Measurements from ENCODE around the gene MICOS13.

MICOS13 gene

GRCh38 chr19:5678071-5678718, 2.1 kb downstream of the MICOS13 start:
- no peak for TF ChIP-seq CTCF (conservative IDR thresholded peaks at IDR 0.05; ENCODE audit: low read depth, low read length)
- H3K4me1 ChIP-seq (ENCODE audit: low read depth, poor library complexity, severe bottlenecking) = peaks cover 4% of the 10 kb centered on the region
- no peak overlapping the region for H3K9ac ChIP-seq
- H3K79me2 ChIP-seq (ENCODE audit: insufficient read depth, low read depth) = no peaks in the 10 kb centered on the region
- H4K20me1 ChIP-seq (ENCODE audit: insufficient read depth) = no peaks in the 10 kb centered on the region
- H3K36me3 ChIP-seq (ENCODE audit: insufficient read depth) = no peaks in the 10 kb centered on the region
- no peak overlapping the region for H3K27ac ChIP-seq
- H3K4me3 ChIP-seq (IDR thresholded peaks at IDR 0.05; ENCODE audit: insufficient read depth, low read depth, low read length) = no peak overlapping the region
- no peak overlapping the region for H3K4me2 ChIP-seq
- H3K27me3 ChIP-seq (ENCODE audit: insufficient read depth, low read depth) = peaks cover 3% of the 10 kb centered on the region; the same call in 1 of the 2 replicates
- H2AFZ ChIP-seq (ENCODE audit: low read depth) = no peak overlapping the region

- TF ChIP-seq CTCF (conservative IDR thresholded peaks at IDR 0.05; ENCODE audit: low read depth, low read length) = no peak
- H2AFZ ChIP-seq (ENCODE audit: low read depth) = no peak overlapping the region
- no peaks in the 10 kb centered on the region for H4K20me1 ChIP-seq (ENCODE audit: insufficient read depth)
- H3K9ac ChIP-seq = no peak overlapping the region
- no peaks in the 10 kb centered on the region for H3K79me2 ChIP-seq (ENCODE audit: insufficient read depth, low read depth)
- H3K27ac ChIP-seq = no peak overlapping the region
- H3K27me3 ChIP-seq (ENCODE audit: insufficient read depth, low read depth) = peaks cover 3% of the 10 kb centered on the region; the same call in 1 of the 2 replicates
- peaks cover 4% of the 10 kb centered on the region for H3K4me1 ChIP-seq (ENCODE audit: low read depth, poor library complexity, severe bottlenecking)
- H3K4me3 ChIP-seq (IDR thresholded peaks at IDR 0.05; ENCODE audit: insufficient read depth, low read depth, low read length) = no peak overlapping the region
- no peaks in the 10 kb centered on the region for H3K36me3 ChIP-seq (ENCODE audit: insufficient read depth)
- H3K4me2 ChIP-seq = no peak overlapping the region
Measured at GRCh38 chr19:5677580-5677979, 2.7 kb downstream of the MICOS13 start.

- H3K4me1 ChIP-seq (ENCODE audit: low read depth, poor library complexity, severe bottlenecking) = peaks cover 4% of the 10 kb centered on the region
- H3K4me3 ChIP-seq (IDR thresholded peaks at IDR 0.05; ENCODE audit: insufficient read depth, low read depth, low read length) = no peak overlapping the region
- H2AFZ ChIP-seq (ENCODE audit: low read depth) = no peak overlapping the region
- H3K27ac ChIP-seq = no peak overlapping the region
- H3K36me3 ChIP-seq (ENCODE audit: insufficient read depth) = no peaks in the 10 kb centered on the region
- no peaks in the 10 kb centered on the region for H4K20me1 ChIP-seq (ENCODE audit: insufficient read depth)
- H3K79me2 ChIP-seq (ENCODE audit: insufficient read depth, low read depth) = no peaks in the 10 kb centered on the region
- H3K9ac ChIP-seq = no peak overlapping the region
- H3K4me2 ChIP-seq = no peak overlapping the region
- TF ChIP-seq CTCF (conservative IDR thresholded peaks at IDR 0.05; ENCODE audit: low read depth, low read length) = no peak
- peaks cover 3% of the 10 kb centered on the region; the same call in 1 of the 2 replicates for H3K27me3 ChIP-seq (ENCODE audit: insufficient read depth, low read depth)
Measured at GRCh38 chr19:5677136-5677535, 3.2 kb downstream of the MICOS13 start.

- TF ChIP-seq CTCF (conservative IDR thresholded peaks at IDR 0.05; ENCODE audit: low read depth, low read length) = no peak
- Histone ChIP-seq H3K27ac (no peak overlapping the region), H3K27me3 (ENCODE audit: insufficient read depth, low read depth) (peaks cover 3% of the 10 kb centered on the region; the same call in 1 of the 2 replicates), H4K20me1 (ENCODE audit: insufficient read depth) (no peaks in the 10 kb centered on the region), H3K4me3 (IDR thresholded peaks at IDR 0.05; ENCODE audit: insufficient read depth, low read depth, low read length) (no peak overlapping the region), H3K9ac (no peak overlapping the region), H3K4me1 (ENCODE audit: low read depth, poor library complexity, severe bottlenecking) (peaks cover 4% of the 10 kb centered on the region), H3K79me2 (ENCODE audit: insufficient read depth, low read depth) (no peaks in the 10 kb centered on the region), H2AFZ (ENCODE audit: low read depth) (no peak overlapping the region), H3K36me3 (ENCODE audit: insufficient read depth) (no peaks in the 10 kb centered on the region), H3K4me2 (no peak overlapping the region)
Measured at GRCh38 chr19:5676772-5677105, 3.6 kb downstream of the MICOS13 start.

All from KMS-11 (cell line).